ENCODE data around the gene MOB3C.

The MOB3C gene

DNA sequence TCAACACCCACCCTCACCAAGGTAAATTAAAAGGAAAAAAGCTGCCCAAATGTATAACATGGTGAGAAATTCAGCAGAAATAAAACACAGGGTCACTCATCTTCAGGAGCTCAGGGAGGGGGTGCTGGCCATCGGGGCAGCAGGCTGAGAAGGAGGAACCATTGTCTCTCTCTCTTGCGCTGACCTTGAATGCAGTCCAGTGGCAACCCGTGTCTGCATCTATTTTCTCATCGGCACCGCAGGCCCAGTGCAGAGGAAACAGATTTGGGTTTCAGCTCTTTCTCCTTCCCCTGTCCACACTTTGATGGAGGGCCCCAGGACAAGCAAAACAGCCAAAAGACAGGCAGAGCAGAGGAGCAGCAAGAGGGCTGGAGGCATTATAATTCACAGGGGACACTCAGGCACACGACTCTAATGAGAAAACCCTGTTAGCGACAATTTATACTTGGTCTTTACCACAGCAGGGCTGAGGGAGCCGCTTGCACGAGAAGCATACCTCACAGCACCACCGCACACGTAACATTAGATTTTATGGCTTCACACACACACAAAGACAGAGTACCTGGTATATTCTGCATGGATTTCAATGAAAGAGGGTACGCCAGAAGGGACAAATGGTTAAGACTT, 31.2 kb downstream of the MOB3C start:
- H3K27me3 Mint-ChIP-seq (ENCODE audit: low read depth): no peaks in the 10 kb centered on the region
- H3K4me1 Mint-ChIP-seq (ENCODE audit: low read depth): peaks cover 41% of the 10 kb centered on the region
- no peak overlapping the region for H3K27ac Mint-ChIP-seq
- H3K36me3 Mint-ChIP-seq (ENCODE audit: low read depth): peaks cover 61% of the 10 kb centered on the region
- H3K4me3 Mint-ChIP-seq: no peak overlapping the region
- H3K9me3 Mint-ChIP-seq: peaks cover 3% of the 10 kb centered on the region
- no peak for DNase-seq (ENCODE audit: low spot score)

GRCh38 chr1:46583494-46583893, 33.1 kb downstream of the MOB3C start:
- H3K36me3 Mint-ChIP-seq (ENCODE audit: low read depth): peaks cover 55% of the 10 kb centered on the region
- peak overlapping the region; percentile 63 for H3K27ac Mint-ChIP-seq

GRCh38 chr1:46582972-46583371, 33.6 kb downstream of the MOB3C start:
- peak overlapping the region; percentile 80 for H3K4me3 Mint-ChIP-seq
- H3K9me3 Mint-ChIP-seq: no peaks in the 10 kb centered on the region
- H3K4me1 Mint-ChIP-seq (ENCODE audit: low read depth): peaks cover 49% of the 10 kb centered on the region
- H3K27me3 Mint-ChIP-seq (ENCODE audit: low read depth): no peaks in the 10 kb centered on the region
- peaks cover 57% of the 10 kb centered on the region for H3K36me3 Mint-ChIP-seq (ENCODE audit: low read depth)
- H3K27ac Mint-ChIP-seq: peak overlapping the region; percentile 63
- DNase-seq (ENCODE audit: low spot score): no peak

More at GRCh38 chr1:46583494-46583893, 33.1 kb downstream of the MOB3C start:
- Mint-ChIP-seq H3K4me3 (no peak overlapping the region), H3K27me3 (ENCODE audit: low read depth) (no peaks in the 10 kb centered on the region), H3K9me3 (no peaks in the 10 kb centered on the region), H3K4me1 (ENCODE audit: low read depth) (peaks cover 46% of the 10 kb centered on the region)
- DNase-seq (ENCODE audit: low spot score): no peak

- peak overlapping the region; percentile 80 for H3K4me3 Mint-ChIP-seq
- H3K27ac Mint-ChIP-seq: peak overlapping the region; percentile 98
- H3K4me1 Mint-ChIP-seq (ENCODE audit: low read depth): peaks cover 54% of the 10 kb centered on the region
- H3K9me3 Mint-ChIP-seq: no peaks in the 10 kb centered on the region
- H3K27me3 Mint-ChIP-seq (ENCODE audit: low read depth): no peaks in the 10 kb centered on the region
- H3K36me3 Mint-ChIP-seq (ENCODE audit: low read depth): peaks cover 58% of the 10 kb centered on the region
- peak; percentile 60 for DNase-seq (ENCODE audit: low spot score)
These were observed 34.7 kb downstream of the MOB3C start for GRCh38 chr1:46581681-46582455.

DNA sequence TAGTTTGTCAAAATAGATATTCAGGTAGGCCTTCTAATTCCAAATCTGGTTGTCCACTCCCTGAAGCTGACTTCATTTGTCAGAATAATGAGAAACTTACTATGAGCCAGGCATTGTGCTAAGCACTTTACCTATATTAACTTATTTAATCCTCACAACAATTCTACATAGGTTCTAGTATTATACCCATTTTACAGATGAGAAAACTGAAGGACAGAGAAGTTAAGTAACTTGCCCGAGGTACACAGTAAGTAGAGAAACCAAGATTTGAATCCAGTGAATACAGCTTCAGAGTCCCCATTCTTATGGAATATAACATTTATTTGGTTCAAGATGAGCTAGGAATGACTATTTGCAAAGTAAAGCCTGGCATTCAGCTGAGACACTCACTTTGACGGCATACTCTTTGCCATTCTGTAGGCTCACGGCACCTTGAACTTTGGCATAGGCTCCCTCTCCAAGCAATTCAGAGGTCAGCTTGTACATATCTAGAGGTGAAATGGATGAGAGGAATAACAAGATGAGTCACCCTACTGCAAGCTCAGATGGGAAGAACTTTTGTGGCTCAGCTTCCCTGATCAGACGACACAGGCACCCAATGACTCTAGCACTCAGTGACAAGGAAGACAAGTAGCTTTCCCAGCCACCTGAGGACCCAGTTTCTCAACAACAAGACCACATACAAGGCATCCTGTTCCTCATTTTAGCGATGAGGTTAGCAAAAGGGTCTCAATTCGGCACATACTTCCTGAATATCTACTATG, 36.3 kb downstream of the MOB3C start:
- Mint-ChIP-seq H3K9me3 (no peaks in the 10 kb centered on the region), H3K4me3 (peak overlapping the region; percentile 80), H3K27me3 (ENCODE audit: low read depth) (no peaks in the 10 kb centered on the region), H3K27ac (peak overlapping the region; percentile 77), H3K4me1 (ENCODE audit: low read depth) (peaks cover 50% of the 10 kb centered on the region), H3K36me3 (ENCODE audit: low read depth) (peaks cover 53% of the 10 kb centered on the region)
- no peak for DNase-seq (ENCODE audit: low spot score)

GRCh38 chr1:46577671-46578070, 38.9 kb downstream of the MOB3C start:
- Mint-ChIP-seq H3K36me3 (ENCODE audit: low read depth) (peaks cover 47% of the 10 kb centered on the region), H3K27me3 (ENCODE audit: low read depth) (no peaks in the 10 kb centered on the region), H3K4me3 (no peak overlapping the region), H3K27ac (peak overlapping the region; percentile 41), H3K9me3 (no peaks in the 10 kb centered on the region), H3K4me1 (ENCODE audit: low read depth) (peaks cover 35% of the 10 kb centered on the region)
- no peak for DNase-seq (ENCODE audit: low spot score)

GRCh38 chr1:46576596-46576995, 40.0 kb downstream of the MOB3C start:
- DNase-seq (ENCODE audit: low spot score): no peak
- H3K9me3 Mint-ChIP-seq: no peaks in the 10 kb centered on the region
- H3K27ac Mint-ChIP-seq: no peak overlapping the region
- peaks cover 24% of the 10 kb centered on the region for H3K4me1 Mint-ChIP-seq (ENCODE audit: low read depth)
- H3K4me3 Mint-ChIP-seq: no peak overlapping the region
- no peaks in the 10 kb centered on the region for H3K27me3 Mint-ChIP-seq (ENCODE audit: low read depth)
- peaks cover 42% of the 10 kb centered on the region for H3K36me3 Mint-ChIP-seq (ENCODE audit: low read depth)

DNA sequence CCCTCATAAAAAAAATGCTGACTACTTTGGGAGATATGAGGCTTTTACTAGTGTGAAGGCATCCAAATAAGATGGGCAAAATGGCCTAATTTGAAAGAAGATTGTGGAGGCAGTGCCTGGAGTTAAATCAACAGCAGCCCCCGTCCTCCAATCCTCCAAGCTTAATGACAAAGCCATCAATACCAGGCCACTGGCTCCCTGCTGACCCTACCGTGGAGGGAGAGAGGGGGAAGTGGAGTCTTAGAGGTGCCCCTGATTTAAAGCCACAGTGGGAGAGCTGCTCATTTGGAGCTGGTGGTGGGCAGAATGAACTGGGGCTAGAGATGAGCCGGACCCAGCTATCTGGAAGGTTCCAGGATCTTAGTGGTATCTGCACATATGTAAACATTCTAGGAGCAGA, 40.8 kb downstream of the MOB3C start:
- no peak for DNase-seq (ENCODE audit: low spot score)
- H3K27me3 Mint-ChIP-seq (ENCODE audit: low read depth): no peaks in the 10 kb centered on the region
- H3K36me3 Mint-ChIP-seq (ENCODE audit: low read depth): peaks cover 41% of the 10 kb centered on the region
- H3K4me1 Mint-ChIP-seq (ENCODE audit: low read depth): peaks cover 21% of the 10 kb centered on the region
- H3K9me3 Mint-ChIP-seq: no peaks in the 10 kb centered on the region
- H3K4me3 Mint-ChIP-seq: no peak overlapping the region
- no peak overlapping the region for H3K27ac Mint-ChIP-seq

DNA sequence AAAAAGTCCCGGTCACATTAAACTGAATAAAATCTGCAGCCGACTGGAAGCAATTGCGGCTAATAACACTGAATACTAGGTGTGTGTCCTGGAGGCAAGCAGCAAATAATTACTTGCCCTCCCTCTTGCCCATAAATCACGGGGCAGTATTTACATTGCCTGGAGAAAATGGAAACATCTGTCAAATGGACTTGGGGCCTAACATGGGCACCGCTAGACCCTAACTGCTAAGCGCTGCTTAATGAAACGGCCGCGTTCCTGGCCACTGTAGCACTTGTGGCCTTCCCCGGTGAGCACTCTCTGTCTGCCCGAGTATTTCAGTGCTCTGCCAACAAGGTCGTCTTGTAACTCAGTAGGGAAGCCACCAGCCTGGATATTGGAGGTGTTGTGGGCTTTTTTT, 41.3 kb downstream of the MOB3C start:
- DNase-seq (ENCODE audit: low spot score): no peak
- H3K4me1 Mint-ChIP-seq (ENCODE audit: low read depth): peaks cover 16% of the 10 kb centered on the region
- H3K4me3 Mint-ChIP-seq: no peak overlapping the region
- no peaks in the 10 kb centered on the region for H3K9me3 Mint-ChIP-seq
- H3K36me3 Mint-ChIP-seq (ENCODE audit: low read depth): peaks cover 37% of the 10 kb centered on the region
- H3K27me3 Mint-ChIP-seq (ENCODE audit: low read depth): no peaks in the 10 kb centered on the region
- H3K27ac Mint-ChIP-seq: no peak overlapping the region

- H3K36me3 Mint-ChIP-seq (ENCODE audit: low read depth): peaks cover 35% of the 10 kb centered on the region
- H3K4me3 Mint-ChIP-seq: no peak overlapping the region
- H3K27ac Mint-ChIP-seq: peak overlapping the region; percentile 58
These were observed 44.9 kb downstream of the MOB3C start for GRCh38 chr1:46571691-46572225.

DNA sequence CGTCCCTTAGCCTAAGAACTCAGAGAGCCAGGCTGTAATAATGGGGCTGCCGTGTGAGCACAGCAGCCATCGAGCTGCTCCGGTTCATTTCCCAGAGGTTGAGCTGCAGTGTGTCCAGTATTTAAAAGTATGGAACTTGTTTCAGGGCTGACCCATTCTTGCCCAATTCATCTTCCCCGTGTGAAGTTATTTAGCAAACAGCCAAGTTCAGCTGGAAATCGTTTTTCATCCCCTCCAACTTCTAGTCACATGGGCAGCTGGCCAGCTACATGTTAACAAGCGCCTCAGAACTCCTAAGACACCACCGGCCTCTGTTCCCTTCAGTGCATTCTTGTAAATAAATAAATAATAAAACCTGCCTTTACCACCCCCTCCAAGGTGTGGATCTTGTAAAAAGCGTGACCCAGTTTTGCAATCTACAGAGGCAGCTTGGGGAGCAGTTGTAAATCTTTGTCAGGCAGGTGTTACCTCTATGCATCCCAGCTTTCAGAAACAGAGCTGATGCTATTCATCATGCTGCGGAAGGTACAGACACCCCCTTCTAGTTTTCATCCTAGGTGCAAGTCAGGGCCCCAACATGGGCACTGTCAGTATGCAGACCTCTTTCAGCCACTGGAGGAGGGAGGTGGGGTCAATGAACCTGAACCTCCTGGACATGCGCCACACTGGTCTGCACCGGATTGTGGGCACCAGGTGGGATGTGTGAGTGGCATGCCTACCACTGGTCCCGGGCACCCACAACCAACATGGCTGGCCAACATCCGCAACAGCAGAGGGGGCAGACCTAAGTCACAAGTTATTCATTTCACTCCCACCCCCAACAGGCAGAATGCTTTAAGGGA, 46.5 kb downstream of the MOB3C start:
- no peaks in the 10 kb centered on the region for H3K27me3 Mint-ChIP-seq (ENCODE audit: low read depth)
- H3K4me3 Mint-ChIP-seq: no peak overlapping the region
- no peak for DNase-seq (ENCODE audit: low spot score)
- H3K9me3 Mint-ChIP-seq: no peaks in the 10 kb centered on the region
- H3K36me3 Mint-ChIP-seq (ENCODE audit: low read depth): peaks cover 42% of the 10 kb centered on the region
- H3K4me1 Mint-ChIP-seq (ENCODE audit: low read depth): peaks cover 1% of the 10 kb centered on the region
- no peak overlapping the region for H3K27ac Mint-ChIP-seq

More at GRCh38 chr1:46571691-46572225, 44.9 kb downstream of the MOB3C start:
- DNase-seq (ENCODE audit: low spot score): no peak
- Mint-ChIP-seq H3K9me3 (no peaks in the 10 kb centered on the region), H3K27me3 (ENCODE audit: low read depth) (no peaks in the 10 kb centered on the region), H3K4me1 (ENCODE audit: low read depth) (peaks cover 1% of the 10 kb centered on the region)

- DNase-seq (ENCODE audit: low spot score): no peak
- H3K4me3 Mint-ChIP-seq: no peak overlapping the region
- no peaks in the 10 kb centered on the region for H3K27me3 Mint-ChIP-seq (ENCODE audit: low read depth)
- H3K9me3 Mint-ChIP-seq: no peaks in the 10 kb centered on the region
- H3K4me1 Mint-ChIP-seq (ENCODE audit: low read depth): peaks cover 1% of the 10 kb centered on the region
- H3K36me3 Mint-ChIP-seq (ENCODE audit: low read depth): peaks cover 42% of the 10 kb centered on the region
- no peak overlapping the region for H3K27ac Mint-ChIP-seq
These were observed 47.5 kb downstream of the MOB3C start for GRCh38 chr1:46569116-46569515.

DNA sequence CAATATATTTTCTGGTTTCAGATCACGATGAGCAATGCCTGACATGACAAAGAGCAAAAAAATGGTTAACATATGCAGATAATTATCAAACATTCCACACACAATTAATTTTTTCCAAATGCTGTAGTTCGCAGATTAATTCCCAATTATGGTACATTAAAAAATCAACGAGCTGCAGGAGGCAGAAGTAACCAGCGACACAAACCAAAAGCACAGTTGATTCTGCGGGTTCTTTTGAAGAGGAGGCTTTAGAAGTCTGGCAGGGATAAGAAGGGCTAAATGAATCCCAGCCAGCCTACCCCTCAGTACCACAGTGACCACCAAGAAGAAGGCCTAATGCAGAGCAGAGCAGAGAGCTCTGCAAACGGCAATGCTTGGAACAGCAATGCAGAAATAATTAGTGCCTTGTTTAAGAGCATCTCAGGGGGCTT, 48.1 kb downstream of the MOB3C start:
- H3K27me3 Mint-ChIP-seq (ENCODE audit: low read depth): no peaks in the 10 kb centered on the region
- peaks cover 44% of the 10 kb centered on the region for H3K36me3 Mint-ChIP-seq (ENCODE audit: low read depth)
- no peak overlapping the region for H3K27ac Mint-ChIP-seq
- H3K4me1 Mint-ChIP-seq (ENCODE audit: low read depth): peaks cover 1% of the 10 kb centered on the region
- H3K4me3 Mint-ChIP-seq: no peak overlapping the region
- no peak for DNase-seq (ENCODE audit: low spot score)
- no peaks in the 10 kb centered on the region for H3K9me3 Mint-ChIP-seq
